GM08714 (cell line): ENCODE measurements around the gene CCDC154.
"Not testable (repeated sequence)": the region's sequence is repeated elsewhere in the genome, so short reads cannot be mapped to it uniquely, and the experiment has no call there.

ENCODE experiments used
- H3K4me3 ChIP-seq: fragments of 200-500 bp; sonication (Bioruptor generic); 2 replicates; pipeline ENCODE4 v1.5.1; 2014; ENCODE audit warnings: mild to moderate bottlenecking, low read length, inconsistent platforms
- ZNF274 ChIP-seq: IDR thresholded peaks from 2 replicates; pipeline ENCODE4 v1.6.1; 2012; ENCODE audit warnings: mild to moderate bottlenecking, low read depth, low read length

The CCDC154 gene

GRCh38 chr16:1442697-1443096, 1.7 kb downstream of the CCDC154 start:
- no peak for TF ChIP-seq ZNF274

GRCh38 chr16:1441391-1441829, 2.9 kb downstream of the CCDC154 start:
- no peak for TF ChIP-seq ZNF274
- no peak overlapping the region for H3K4me3 ChIP-seq

More at GRCh38 chr16:1442697-1443096, 1.7 kb downstream of the CCDC154 start:
- no peak overlapping the region for H3K4me3 ChIP-seq

- not testable (repeated sequence) for H3K4me3 ChIP-seq
These were observed 4.7 kb downstream of the CCDC154 start for GRCh38 chr16:1439699-1440074.

- TF ChIP-seq ZNF274: no peak
- no peak overlapping the region for H3K4me3 ChIP-seq
These were observed 5.2 kb downstream of the CCDC154 start for GRCh38 chr16:1439058-1439698.

GRCh38 chr16:1438229-1439057, 5.9 kb downstream of the CCDC154 start:
- no peak for TF ChIP-seq ZNF274

GRCh38 chr16:1437606-1438005, 6.8 kb downstream of the CCDC154 start:
- H3K4me3 ChIP-seq: no peak overlapping the region
- TF ChIP-seq ZNF274: no peak

More at GRCh38 chr16:1438229-1439057, 5.9 kb downstream of the CCDC154 start:
- H3K4me3 ChIP-seq: no peak overlapping the region

- no peak for TF ChIP-seq ZNF274
- H3K4me3 ChIP-seq: no peak overlapping the region
These were observed 7.5 kb downstream of the CCDC154 start for GRCh38 chr16:1436731-1437355.

- no peak overlapping the region for H3K4me3 ChIP-seq
- TF ChIP-seq ZNF274: no peak
These were observed 8.2 kb downstream of the CCDC154 start for GRCh38 chr16:1435921-1436697.

GRCh38 chr16:1434644-1435592, 9.4 kb downstream of the CCDC154 start:
- TF ChIP-seq ZNF274: no peak
- no peak overlapping the region for H3K4me3 ChIP-seq

GRCh38 chr16:1433756-1434155, 10.6 kb downstream of the CCDC154 start:
- H3K4me3 ChIP-seq: no peak overlapping the region
- TF ChIP-seq ZNF274: no peak

- no peak for TF ChIP-seq ZNF274
- no peak overlapping the region for H3K4me3 ChIP-seq
These were observed 11.1 kb downstream of the CCDC154 start for GRCh38 chr16:1433263-1433560.

GRCh38 chr16:1432388-1433262, 11.7 kb downstream of the CCDC154 start:
- H3K4me3 ChIP-seq: no peak overlapping the region
- no peak for TF ChIP-seq ZNF274
